COLO668 (cell line): ENCODE measurements around the gene NFIA.
"Not testable (repeated sequence)": the region's sequence is repeated elsewhere in the genome, so short reads cannot be mapped to it uniquely, and the experiment has no call there.

Experiments
- DNase-seq: peaks from one replicate; lab custom pipeline; 2025; ENCODE audit not compliant: unreplicated experiment; lab: John Stamatoyannopoulos, UW

NFIA gene

DNA sequence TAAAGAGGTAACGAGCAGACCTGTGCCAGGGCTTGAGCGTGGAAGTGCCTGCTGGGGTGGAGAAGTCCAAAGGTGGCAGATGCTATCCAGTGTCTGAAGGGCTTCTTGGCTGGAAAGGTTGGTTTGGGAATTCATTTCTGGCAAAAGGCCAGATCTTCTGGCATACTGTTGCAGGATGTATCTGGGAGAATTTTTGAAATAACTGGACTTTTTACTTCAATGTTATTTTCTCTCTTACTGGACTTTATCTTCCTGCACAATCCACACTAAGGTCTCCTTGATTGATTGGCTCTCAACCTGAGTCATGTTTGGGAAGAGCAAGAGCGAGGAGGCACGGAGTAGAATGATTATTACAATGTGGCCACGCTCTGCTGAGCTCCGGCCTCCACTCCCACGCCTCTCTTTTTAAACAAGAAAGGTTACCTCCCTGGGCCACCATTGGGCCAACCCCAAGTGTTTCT, 364.2 kb downstream of the NFIA start:
- DNase-seq, result no peak

DNA sequence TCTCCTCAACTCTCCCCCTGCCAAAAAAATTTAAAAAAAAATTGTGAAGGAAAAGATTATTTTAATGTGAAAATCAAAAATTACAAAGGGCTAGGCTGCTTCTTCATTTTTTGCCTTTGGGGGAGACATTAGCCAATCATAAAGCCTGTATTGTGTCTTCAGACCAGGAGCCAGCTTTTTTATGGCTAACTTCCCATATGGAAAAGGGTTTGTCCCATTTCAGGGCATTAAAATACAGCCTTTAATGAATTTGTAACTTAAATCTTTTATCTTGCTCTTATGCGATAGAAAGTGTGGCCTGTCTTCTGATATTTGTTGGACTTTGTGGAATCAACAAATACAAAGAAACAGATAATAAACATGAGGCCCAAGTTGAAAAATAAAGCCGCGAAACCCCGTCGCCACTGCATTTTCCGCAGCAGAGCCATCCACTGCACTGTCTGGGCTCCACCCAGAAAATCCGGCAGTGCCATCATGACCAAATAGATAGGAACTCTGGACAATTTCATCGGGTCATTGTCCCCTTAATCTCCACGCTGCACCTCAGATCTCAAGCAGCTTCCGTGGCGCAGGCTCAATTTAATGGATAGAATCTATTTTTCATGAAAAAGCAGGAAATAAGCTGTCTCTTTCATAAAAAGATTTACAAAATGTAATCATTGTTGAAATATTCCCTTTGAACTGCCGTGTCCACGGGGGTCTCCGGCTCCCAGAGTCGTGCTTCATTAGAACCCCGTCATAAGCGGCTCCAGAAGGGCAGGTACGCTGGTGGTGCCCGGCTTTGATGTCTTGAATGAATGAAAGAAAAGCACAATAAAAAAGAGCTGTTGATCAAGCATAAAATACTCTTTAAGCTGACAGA, 365.0 kb downstream of the NFIA start:
- no peak for DNase-seq

- no peak for DNase-seq
These were observed 365.6 kb downstream of the NFIA start for GRCh38 chr1:61447968-61448430.

DNA sequence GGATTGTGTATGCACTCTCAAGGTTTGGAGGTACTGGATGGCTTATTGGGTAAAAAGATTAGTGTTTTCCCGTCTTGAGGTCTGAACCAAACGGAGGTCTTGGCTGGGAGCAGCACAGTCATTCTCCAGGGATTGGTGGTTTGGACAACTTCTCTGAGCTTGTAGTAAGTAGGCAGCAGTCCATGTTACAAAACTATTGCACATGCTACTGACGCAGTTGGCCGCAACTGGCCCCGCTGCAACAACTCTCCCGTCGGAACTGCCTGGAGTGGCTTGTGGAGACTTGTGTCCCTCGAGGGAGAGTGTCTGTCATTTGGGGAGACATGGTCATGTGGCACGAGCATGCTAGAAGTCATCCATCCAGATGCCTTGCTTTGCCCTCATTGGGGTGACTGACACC, 366.6 kb downstream of the NFIA start:
- no peak for DNase-seq

GRCh38 chr1:61449410-61449809, 367.0 kb downstream of the NFIA start:
- DNase-seq, result no peak

GRCh38 chr1:61450454-61450853, 368.1 kb downstream of the NFIA start:
- DNase-seq, result no peak

GRCh38 chr1:61450872-61451571, 368.7 kb downstream of the NFIA start:
- DNase-seq, result no peak

DNA sequence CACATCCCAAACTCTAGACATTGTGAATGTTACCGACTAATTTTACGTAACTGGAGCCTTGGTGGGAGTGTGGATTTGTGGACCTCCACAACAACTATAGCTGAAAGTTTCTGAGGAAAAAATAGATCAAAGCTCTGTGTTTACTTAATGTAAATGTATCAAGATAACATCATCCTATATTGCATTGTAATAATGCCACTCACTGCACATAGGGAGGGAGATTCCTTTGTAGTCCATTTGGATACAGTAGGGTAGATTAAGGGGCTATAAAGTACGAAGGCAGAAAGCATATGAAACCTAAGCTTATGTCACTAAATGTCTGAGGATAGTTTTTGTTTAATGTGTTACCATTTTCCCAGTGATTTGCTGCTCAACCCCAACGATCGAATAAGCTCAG, 369.2 kb downstream of the NFIA start:
- DNase-seq, result no peak

- DNase-seq, result no peak
These were observed 370.0 kb downstream of the NFIA start for GRCh38 chr1:61452176-61453035.

DNA sequence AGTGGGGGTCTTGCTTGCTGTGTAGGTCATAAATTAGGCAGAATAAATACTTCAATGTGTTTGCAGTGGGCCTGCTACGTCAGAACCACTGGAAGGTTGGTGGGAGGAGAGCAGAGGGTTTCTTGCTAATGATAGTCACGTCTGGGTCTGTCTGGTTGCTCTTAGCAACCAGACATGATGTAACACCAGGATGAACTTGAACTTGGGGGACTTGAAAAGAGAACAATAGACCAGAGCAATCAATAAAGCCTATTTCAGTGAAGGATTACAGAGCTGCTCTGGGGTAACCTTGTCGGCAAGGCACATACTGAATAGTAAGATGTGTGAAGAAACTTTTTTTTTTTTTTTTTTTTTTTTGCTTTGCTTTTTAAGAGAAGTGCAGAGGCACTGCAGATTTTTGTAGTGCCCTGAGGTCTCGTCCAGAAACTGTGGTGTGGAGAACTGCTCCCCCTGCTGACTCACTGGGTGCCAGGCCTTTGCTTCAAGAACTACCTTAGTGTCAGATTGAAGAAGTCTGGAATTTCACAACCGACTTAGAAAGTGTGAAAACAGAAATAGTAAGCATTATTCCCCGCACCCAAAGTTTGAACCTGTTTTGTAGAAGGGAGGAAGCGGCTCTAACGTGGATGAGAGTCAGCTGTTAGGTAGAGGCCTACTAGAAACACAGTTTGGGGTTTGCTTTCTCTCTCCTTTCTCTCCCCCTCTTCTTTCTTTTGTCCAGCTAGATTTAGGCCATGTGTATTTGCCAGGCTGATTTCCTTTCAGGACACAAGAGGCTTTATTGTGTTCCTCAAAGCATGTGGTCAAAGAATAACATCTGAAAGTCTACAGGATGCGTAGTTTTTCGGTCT, 371.0 kb downstream of the NFIA start:
- peak; percentile 76 for DNase-seq

- DNase-seq, result no peak
These were observed 373.0 kb downstream of the NFIA start for GRCh38 chr1:61455400-61455799.

- no peak for DNase-seq
These were observed 375.2 kb downstream of the NFIA start for GRCh38 chr1:61457526-61458040.

DNA sequence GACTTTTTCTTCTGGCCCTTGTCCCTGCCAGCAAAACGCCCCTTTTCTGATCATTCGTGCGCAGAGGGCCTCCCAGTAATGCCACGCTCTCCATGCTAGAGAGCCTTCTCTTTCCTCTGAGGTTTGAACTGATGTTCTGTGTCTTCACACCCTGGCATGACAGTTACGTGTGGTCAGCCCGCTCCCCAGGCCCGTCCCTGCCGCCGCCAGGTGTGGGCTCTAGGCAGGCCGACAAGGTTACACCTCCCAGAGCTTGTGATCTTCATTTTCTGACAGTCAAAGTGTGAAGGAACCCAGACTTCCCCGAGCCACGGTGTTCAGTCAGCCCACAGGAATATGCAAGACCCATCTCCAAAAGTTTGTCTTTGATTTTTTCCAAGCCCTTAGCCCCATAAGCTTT, 377.0 kb downstream of the NFIA start:
- DNase-seq, result no peak

DNA sequence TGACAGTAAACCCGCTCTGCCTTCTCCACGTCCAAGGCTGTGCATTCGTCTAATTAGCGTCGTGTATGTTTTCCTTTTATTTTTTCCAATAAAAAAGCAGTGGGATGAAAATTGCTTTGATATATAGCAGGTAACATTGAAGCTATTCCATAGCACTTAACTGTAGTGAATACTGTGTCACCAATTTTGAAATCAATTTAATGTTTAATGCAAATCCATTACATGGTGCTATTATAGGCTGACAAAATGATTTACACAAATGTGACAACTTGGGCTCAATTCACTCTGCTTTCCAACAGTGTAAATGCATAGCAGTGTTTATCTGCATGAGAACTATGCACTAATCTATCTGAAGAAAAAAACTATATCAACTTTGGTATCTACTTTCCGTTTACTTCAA, 377.8 kb downstream of the NFIA start:
- no peak for DNase-seq

DNA sequence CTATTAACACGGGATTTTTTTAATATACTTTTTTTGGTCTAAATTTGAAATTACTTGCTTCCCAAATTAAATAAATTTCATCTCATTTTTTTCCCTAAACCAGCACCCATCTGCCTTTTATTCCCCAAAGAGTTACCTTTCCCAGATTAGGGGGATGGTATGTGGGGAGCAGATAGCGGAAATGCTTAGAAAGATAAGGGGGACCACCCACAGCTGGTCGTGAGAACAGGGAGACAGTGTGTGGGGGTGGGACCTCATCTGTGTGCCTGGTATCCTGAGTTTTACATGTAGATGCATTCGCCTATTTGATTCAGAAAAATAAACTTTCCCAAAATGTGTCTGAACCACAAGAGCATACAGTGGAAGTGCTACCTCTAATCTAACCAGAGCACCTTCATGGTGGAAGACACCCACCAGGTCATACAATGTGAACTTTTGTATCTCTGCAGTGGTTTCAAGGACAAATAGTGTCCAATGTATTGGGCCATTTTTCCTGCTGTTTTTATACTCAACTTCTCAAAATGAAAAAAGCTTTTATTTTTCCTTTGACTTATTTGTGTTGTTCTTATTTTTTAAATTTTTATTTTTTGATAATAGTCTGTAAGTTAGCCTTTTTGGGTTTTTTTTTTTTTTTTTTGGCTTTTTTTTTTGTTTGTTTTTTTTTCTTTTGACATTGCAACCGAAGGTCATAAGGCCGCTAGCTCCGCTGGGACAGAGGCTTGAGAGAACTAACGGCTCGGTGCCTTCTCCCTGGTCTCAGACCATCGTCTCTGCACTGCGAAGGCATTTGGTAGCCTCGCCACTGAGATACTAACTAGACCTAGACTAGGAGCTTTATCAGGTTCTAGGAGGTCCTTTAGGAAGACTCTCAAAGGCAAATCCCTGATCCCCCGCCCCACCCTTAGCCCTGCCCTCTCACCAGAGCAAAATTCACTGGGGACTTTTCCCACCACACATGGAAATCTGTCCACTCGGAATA, 379.3 kb downstream of the NFIA start:
- no peak for DNase-seq

DNA sequence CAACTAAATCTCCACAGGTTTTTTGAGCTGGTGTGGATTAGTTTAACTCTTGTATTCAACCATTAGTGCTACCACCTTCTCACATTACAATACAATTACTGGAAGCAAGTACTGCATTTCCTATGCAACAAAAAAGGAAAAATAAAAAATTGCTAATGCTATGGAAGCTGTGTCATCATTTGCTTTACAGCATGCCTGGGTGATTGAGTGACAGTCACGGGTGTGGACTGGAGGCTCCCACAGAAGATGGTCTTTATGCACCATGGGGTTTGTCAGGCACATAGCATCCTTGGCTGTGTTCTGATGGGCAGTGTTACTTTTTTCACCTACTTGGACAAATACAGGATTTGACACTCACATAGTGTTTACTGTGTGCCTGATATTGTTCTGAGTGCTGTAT, 380.3 kb downstream of the NFIA start:
- DNase-seq, result no peak

DNA sequence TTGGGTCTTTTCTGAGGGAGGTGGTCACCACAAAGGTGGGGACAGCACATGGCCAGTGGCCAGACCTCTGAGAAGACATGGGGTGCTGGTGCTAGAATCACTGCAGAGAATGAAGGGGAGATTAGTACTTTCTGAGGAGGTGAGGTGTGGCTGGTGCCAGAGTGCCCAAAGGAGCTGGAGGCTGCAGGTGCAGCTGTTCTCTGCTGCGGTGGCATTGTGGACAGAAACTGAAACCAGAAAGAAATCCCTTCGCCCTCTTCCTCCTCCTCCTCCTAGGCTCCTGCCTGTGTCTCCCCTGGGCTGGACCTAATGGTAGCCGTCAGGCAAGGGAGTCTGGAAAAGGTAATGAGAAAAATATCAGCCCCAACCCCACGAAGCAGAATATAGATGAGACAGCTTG, 380.9 kb downstream of the NFIA start:
- DNase-seq, result no peak

DNA sequence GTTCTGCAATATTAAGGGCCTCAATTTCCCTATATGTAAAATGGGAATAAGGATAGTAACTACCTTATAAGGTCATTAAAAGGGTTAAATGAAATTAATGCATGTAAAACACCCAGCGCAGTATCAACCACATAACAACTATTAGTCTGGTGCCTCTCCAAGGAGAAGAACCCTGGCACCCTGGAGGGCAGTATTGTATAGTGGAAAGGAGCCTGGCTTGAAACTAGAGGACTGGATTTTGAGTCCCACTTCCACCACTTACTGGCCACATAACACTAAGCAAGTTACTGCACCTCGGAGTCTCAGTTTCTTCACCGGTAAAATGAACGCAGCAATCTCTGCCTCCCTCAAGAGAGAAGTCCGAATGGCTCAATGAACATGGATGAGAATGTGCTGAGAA, 385.5 kb downstream of the NFIA start:
- DNase-seq, result not testable (repeated sequence)

DNA sequence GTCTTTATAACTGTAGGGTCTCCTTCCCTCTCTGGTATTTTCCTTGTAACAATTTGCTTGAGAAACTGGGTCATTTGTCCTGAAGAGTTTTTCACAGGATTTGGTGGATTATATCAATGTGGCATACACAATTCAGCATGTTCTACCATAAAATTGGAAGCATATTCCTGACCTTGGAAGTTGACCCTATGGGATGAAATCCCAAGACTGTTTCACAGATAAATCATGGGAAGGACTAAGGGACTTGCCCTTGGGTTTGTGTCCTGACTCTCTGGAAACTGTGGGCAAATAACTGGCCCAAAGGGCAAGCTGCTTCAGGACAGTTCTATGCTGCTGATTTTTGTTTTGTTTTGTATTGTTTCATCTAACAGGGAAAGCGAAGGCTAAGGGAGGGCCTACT, 387.0 kb downstream of the NFIA start:
- no peak for DNase-seq
